Activated T-helper 1 cell treated with anti-CD3 and anti-CD28 coated beads, Interleukin-2, amount 50 U/mL, for 16 hours (primary cell): ENCODE results near the gene SPAG16.
"Not testable (repeated sequence)": the region's sequence is repeated elsewhere in the genome, so short reads cannot be mapped to it uniquely, and the experiment has no call there.

ENCODE experiments used
- DNase-seq, 2 donors: peaks; one replicate each; pipeline ENCODE4 v3.0.0-alpha.2; 2020; ENCODE audit warnings: low read depth in 1 of 2, low spot score in 1 of 2

SPAG16 gene

GRCh38 chr2:213408426-213409070 lies 124.3 kb downstream of the SPAG16 start:
- not testable (repeated sequence) for DNase-seq

GRCh38 chr2:213410687-213411086 lies 126.4 kb downstream of the SPAG16 start:
- DNase-seq = not testable (repeated sequence)

DNA sequence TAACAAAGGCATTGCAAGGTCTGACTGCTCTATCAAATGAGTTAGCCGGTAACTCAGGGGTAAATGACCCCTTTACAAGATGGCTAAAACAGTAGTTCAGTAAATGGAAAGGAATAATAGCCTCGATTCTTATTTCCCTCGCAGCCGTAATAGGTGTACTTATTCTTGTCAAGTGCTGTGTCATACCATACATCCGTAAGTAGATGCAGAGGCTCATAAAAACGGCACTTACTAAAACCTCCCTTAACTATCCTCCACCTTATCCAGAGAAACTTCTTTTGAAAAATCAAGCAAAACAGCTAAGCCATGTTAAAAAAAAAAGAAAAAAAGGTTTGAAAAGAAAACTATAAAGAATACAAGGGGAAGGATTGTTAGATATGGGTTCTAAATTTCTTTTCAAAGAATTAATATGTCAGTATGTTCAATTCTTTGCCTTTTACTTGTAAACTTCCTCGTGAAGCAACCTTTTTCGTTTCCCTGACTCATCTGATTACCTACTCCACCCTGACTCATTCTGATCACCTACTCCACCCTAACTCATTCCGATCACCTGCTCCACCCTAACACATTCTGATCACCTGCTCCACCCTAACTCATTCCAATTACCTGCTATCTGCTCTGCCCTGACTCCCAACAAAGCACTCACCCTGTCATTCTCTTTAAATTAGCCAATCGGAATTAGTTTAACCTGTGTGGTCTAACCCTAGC lies 127.5 kb downstream of the SPAG16 start:
- DNase-seq = no peak

- DNase-seq = no peak
Observed at GRCh38 chr2:213415093-213415492, 130.8 kb downstream of the SPAG16 start.

DNA sequence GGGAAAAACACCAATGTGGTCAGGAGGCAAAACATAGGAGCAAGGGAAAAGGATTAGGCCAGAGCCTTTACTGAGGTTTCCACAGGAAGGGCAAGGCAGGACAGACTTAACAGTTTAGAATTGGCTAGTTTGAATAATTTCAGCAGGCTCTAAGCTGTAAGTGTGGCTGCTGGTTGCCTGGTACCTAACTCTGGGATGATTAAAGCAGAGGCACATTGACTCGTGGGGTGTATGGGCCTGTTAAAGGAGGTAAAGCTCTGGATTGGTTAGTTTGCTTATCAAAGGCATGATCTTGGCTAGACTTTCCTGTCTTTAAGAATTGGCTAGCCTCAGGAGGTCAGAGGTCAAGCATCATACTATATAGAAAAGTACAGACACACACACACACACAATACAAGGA lies 132.6 kb downstream of the SPAG16 start:
- DNase-seq = no peak

- DNase-seq = no peak
Observed at GRCh38 chr2:213419980-213420379, 135.7 kb downstream of the SPAG16 start.

DNA sequence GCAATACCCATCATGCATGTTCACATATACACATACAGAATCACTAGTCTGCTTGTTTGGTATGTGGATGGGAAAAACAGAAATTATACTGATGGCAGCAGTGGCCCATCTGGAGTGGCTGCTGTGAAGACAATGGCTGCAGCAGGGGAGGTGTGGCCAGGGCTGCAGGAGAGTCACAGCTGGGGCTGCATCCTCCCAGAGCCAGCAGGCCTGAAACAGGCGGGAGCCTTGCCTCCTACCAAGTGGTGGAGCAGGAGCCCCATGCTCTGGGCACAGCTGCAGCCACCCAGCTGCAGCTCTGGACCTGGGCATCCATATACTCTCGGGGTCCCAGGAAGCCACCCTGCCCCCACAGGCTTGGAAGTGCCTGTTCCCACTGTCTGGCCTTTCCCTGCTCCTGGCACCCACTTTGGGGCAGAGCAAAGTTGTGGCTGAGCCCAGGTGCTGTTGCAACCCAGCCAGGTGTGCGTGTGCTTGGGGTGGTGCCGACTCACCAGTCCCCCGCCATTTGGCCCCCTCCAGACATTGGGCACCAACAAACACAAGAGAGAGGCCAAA lies 136.6 kb downstream of the SPAG16 start:
- DNase-seq = no peak

DNA sequence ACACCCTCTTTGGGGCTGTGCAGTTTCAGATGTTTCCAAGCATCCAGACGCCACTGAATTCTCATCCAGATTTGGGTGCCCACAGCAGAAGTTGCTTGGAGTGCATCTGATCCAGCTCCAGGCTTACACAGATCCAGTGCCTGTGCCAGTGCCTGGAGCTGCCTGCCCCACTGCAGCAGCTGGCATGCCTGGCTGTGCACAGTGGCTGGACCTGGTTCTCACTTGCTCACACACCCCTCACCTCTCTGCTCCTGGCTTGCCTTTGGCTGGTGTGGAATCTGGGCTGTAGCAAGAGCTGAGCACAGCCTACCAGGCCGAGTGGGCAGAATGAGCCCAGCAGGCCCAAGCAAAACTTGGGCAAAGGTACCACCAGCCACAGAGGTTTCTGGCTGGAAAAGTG lies 137.9 kb downstream of the SPAG16 start:
- no peak for DNase-seq

DNA sequence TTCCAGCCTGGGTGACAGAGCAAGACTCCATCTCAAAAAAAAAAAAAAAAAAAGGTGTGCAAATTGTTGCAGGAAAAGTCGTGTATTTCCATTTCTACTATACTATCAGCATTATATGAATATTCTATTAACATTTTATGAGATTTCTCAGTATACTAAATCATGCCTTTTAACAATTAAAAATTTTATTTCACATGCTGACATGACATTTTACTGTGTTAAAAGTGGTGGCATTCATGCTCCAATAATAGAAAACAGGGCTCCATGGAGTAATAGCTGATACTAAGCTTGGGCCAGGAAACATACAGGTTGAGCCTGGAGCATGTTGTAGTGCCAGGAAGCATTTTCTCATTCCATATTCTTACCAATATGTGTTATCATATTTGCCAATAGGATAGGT lies 141.4 kb downstream of the SPAG16 start:
- DNase-seq = no peak

GRCh38 chr2:213429516-213429915 lies 145.3 kb downstream of the SPAG16 start:
- no peak for DNase-seq

GRCh38 chr2:213443921-213444320 lies 159.7 kb downstream of the SPAG16 start:
- DNase-seq = no peak

- no peak for DNase-seq
Observed at GRCh38 chr2:213451542-213452239, 167.4 kb downstream of the SPAG16 start.

- no peak for DNase-seq
Observed at GRCh38 chr2:213455316-213456008, 171.2 kb downstream of the SPAG16 start.

GRCh38 chr2:213475433-213475832 lies 191.2 kb downstream of the SPAG16 start:
- DNase-seq = no peak

GRCh38 chr2:213476641-213477040 lies 192.4 kb downstream of the SPAG16 start:
- no peak for DNase-seq

- DNase-seq = no peak
Observed at GRCh38 chr2:213490087-213490486, 205.8 kb downstream of the SPAG16 start.

- no peak for DNase-seq
Observed at GRCh38 chr2:213491376-213491775, 207.1 kb downstream of the SPAG16 start.

- DNase-seq = no peak
Observed at GRCh38 chr2:213496226-213496625, 212.0 kb downstream of the SPAG16 start.

DNA sequence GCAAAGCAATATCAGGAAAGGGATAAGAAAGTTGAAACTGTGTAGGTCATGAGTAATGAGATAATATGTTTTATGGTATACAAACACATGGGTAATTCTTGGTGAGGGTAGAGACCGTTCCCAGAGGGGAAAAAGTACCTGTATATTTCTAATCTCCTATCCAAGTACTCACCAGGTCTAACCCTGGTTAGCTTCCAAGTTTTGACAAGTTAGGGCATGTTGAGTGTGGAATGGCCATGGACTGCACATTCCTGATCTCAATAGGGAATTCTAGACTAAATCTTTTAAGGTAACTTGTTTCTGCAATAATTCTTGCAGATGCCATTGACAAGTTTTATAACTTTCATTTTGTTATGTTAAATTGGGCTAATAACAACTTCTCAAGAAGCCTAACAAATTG lies 216.6 kb downstream of the SPAG16 start:
- DNase-seq = no peak

DNA sequence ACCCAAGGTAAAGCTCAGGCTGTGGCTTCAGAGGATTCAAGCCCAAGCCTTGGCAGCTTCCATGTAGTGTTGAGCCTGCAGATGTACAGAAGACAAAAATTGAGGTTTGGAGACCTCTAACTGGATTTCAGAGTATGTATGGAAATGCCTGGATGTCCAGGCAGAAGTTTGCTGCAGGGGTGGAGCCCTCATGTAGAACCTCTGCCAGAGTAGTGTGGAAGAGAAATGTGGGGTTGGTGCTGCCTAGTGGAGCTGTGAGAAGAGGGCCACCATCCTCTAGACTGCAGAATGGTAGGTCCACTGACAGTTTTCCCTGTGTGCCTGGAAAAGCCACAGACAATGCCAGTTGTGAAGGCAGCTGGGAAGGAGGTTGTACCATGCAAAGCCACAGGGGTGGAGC lies 239.9 kb downstream of the SPAG16 start:
- DNase-seq = no peak

DNA sequence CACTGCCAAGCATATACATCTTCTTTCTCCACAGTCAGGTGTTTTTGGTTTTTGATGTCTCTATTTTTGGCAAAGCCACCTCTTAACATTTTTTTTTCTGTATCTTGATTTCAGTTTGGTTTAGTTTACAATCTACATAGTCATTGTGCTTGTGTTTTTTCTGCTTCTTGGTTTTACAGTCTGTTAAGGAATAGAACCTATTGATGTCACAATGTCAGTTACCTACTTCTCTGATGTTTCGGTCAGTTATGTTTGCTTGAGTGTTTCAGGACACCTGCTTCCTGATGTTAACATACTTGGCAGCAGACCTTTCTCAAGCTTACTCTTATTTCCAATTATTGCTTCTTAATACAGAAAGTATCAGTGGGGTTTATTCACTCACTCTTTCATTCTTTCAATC lies 253.3 kb downstream of the SPAG16 start:
- DNase-seq = no peak
